C4-2B (cell line): ENCODE data around the gene ELMO1.

Source experiments
- H3K27ac ChIP-seq: fragments of 450-650 bp; 2 replicates; pipeline ENCODE4 v1.5.1; 2017
- ZFX ChIP-seq: fragments of 450-650 bp; IDR thresholded peaks from 2 replicates; pipeline ENCODE4 v1.6.1; 2017
- TF ChIP-seq, protein P1 (sequence below): fragments of 450-650 bp; conservative IDR thresholded peaks from 2 replicates; pipeline ENCODE4 v1.5.1; 2017; ENCODE audit warnings: mild to moderate bottlenecking

The ELMO1 gene

DNA sequence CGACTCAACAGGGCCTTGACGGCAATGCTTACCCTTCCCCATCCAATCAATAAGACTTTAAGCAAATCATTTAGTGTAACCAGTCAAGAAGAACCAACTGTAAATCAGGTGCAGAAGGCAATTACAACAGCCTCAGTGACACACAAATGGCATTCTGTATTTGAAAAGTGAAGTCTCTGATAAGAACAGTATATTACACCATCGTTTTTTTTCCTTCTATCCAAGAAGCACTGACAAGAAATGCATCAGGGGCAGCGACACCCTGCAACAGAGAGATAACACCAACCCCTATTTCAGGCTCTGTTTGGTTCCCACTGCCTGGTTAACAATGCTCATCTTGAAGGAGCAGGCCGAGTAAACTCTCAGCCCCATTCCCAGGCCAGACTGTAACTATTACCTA is 520.4 kb downstream of the ELMO1 start:
- no peak for TF ChIP-seq ZFX
- TF ChIP-seq, protein P1, sequence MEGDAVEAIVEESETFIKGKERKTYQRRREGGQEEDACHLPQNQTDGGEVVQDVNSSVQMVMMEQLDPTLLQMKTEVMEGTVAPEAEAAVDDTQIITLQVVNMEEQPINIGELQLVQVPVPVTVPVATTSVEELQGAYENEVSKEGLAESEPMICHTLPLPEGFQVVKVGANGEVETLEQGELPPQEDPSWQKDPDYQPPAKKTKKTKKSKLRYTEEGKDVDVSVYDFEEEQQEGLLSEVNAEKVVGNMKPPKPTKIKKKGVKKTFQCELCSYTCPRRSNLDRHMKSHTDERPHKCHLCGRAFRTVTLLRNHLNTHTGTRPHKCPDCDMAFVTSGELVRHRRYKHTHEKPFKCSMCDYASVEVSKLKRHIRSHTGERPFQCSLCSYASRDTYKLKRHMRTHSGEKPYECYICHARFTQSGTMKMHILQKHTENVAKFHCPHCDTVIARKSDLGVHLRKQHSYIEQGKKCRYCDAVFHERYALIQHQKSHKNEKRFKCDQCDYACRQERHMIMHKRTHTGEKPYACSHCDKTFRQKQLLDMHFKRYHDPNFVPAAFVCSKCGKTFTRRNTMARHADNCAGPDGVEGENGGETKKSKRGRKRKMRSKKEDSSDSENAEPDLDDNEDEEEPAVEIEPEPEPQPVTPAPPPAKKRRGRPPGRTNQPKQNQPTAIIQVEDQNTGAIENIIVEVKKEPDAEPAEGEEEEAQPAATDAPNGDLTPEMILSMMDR: no peak
- no peak overlapping the region for H3K27ac ChIP-seq

DNA sequence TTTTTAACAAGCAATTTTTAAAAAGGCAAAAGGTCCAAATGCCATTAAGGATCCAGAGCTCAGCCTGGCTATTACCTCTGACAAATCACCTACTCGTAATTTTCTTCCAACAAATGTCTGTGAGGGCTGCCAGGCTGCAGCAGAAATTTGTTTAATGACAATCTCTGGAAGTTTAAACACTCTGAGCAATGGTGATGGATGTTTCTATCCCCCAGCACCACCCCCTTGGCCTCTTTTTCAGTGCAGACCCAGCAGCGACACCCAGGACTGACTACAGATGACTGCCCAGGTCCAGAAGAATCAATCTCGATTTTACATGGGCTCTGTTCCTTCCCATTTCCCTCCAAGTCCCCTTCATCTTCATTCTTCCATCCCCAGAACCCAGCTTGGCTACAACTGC is 523.0 kb downstream of the ELMO1 start:
- H3K27ac ChIP-seq: no peak overlapping the region
- TF ChIP-seq ZFX: no peak
- TF ChIP-seq, protein P1: no peak

DNA sequence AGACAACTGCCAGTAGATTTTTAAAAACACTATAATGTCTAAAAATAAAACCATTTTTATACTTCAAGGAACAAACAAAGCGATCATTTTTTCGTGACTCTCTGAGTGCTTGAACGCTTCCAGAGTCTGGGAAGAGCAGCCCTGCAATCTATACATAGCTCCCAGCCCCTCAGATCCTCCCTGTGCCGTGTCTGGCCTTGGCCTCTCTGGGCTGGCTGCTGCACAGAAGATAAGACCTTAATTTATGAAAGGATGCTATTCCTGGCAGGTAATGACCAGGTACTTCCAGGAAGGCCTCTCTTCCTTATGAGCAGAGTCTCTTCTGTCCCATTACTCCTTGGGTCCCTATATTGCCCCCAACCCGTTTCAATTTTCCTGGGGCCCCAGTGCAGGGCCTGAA is 523.5 kb downstream of the ELMO1 start:
- TF ChIP-seq, protein P1: no peak
- TF ChIP-seq ZFX: no peak
- no peak overlapping the region for H3K27ac ChIP-seq

DNA sequence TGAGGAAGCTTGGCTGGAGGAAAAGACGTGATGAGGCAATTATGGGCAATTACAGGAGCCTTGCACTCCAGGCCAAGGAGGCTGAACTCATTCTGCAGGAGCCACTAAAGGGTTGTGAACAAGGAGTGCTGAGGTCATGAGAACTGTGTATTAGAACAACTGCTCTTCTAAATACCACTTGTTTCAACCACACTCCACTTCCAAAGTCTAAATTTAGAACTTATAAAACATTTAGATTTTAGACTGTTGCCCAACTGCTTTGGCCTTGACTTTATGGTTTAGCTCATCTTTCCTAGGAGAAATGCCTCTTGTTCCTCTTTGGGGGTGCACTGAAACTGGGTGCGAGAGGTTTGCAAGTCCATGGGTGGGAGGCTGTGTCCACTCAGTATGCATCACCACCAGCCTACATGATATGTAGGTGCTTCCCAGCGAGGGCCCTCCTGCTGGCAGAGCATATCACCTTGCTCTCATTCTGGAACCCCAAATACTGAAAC is 524.7 kb downstream of the ELMO1 start:
- no peak overlapping the region for H3K27ac ChIP-seq
- TF ChIP-seq, protein P1: no peak
- no peak for TF ChIP-seq ZFX

DNA sequence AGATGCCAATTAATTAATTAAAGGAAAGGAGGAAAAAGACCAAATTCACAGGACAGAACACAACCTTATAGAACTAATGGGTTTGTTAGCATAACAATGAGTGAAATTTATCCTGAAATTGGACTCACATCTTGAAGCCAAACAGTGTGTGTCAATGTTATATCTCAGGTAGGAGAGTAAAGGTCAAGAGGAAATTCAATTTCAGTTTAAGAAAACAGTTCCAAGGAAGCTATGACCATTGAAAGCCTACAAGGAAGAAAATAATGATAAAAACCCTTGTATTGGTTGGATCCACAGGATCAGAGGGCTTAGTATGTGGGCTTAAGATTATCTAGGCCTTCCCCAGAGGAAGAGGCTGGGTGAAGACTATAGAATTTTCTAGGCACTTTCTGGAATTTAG is 525.5 kb downstream of the ELMO1 start:
- TF ChIP-seq, protein P1: no peak
- no peak for TF ChIP-seq ZFX
- no peak overlapping the region for H3K27ac ChIP-seq

DNA sequence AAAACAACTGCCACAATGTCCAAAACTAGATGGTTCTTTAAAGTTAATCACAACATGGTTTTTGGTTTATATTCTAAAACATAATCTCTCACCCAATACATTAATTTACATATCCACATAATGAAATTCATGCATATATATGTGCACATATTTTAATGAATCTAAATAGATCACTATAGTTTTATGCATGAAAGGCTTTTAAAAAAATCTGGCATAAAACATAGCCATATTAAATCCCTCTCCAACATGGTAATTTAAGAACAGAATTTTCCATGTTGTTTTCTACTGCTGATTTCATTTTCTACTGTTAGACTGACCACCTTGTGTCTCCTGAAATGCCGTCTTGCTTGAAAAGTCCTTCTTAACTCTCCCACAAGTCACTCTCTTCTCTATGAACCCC is 528.2 kb downstream of the ELMO1 start:
- H3K27ac ChIP-seq: no peak overlapping the region
- TF ChIP-seq, protein P1: no peak
- TF ChIP-seq ZFX: no peak

DNA sequence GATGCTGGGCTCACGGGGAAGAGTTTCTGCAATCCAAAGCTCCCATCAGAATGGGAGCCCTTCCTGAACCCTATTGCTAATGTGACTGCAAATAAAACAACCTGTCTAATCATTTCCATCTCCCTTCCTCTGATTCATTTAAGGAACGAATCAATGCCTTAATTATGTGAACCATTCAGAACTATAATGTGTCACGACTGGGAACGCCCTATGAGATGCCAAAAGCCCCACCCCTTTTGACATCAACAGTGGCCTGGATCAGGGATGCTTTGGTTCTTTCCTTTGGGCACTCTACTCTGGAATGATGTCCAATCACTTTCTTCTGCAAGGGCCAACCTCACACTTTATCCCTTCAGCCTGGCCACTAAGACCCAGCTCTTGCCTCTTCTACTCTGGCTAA is 528.9 kb downstream of the ELMO1 start:
- no peak overlapping the region; the same call in 1 of the 2 replicates for H3K27ac ChIP-seq
- TF ChIP-seq ZFX: no peak
- TF ChIP-seq, protein P1: no peak
